Posterior cingulate gyrus (tissue), 11 donors: ENCODE measurements around the gene ADSS1.
"Not testable (repeated sequence)": the region's sequence is repeated elsewhere in the genome, so short reads cannot be mapped to it uniquely, and the experiment has no call there.

Source experiments
- DNase-seq, 10 donors: peaks; one replicate each; pipeline versions ENCODE4 v3.0.0 to v3.0.0-alpha.2; 2020 to 2021; ENCODE audit warnings: mixed read lengths in 3 of 10
- intact Hi-C: fragments of 100-400 bp; cut with DNase I; formaldehyde crosslinking; loops from one replicate; pipeline ENCODE4 v1.15.1; 2023

The ADSS1 gene

DNA sequence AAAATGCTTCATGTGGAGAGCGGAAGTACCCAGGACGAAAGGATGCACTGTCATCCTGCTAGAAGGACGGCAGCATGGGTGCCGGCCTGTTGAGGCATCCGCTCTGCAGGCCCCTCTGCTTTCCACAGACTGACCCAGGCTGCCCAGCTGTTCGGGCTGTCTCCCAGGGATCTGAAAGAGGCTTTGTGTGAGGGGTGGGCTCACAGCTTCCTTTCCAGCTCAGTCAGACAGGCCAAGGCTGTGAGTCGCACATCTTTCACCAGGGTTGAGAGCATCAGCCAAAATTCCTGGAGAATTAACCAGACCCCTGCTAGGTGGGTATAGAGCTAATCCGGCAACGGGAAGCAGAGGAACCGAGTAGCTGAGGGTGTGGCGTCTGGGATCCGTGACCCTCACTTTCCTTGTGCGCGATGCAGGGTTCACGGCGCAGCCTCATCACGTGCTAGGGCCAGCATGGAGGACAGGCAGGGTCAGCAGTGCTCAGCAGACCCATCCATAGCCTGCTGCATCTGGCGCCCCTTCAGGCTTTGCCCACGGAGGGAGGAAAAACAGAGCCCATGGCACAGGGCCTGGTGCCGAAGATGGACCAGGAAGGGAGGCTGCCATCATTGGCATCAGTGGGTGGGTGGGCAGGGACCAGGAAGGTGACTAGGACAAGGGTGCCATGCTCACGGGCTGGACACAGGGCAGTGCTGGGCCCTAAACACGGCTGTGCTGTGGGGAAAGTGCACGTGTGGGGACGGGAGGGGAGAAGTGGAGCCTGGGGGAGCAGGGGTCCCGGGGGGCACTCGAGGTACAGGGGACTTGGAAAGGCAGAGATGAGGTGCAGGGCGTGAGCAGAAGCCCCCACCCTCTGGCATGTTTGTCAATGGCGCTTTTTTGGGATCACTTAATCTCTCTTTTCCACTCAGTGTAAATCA, 19.7 kb downstream of the ADSS1 start:
- intact Hi-C loops = no loop called here
- peak in 3 of 10 donors; percentile 26 to 76 (median 42) for DNase-seq

GRCh38 chr14:104744484-104744883, 20.5 kb downstream of the ADSS1 start:
- peak in 1 of 10 donors; percentile 64 for DNase-seq
- intact Hi-C loops = no loop called here

GRCh38 chr14:104745431-104745830, 21.4 kb downstream of the ADSS1 start:
- intact Hi-C loops = no loop called here
- DNase-seq = peak in 2 of 10 donors; percentile 6 to 55

DNA sequence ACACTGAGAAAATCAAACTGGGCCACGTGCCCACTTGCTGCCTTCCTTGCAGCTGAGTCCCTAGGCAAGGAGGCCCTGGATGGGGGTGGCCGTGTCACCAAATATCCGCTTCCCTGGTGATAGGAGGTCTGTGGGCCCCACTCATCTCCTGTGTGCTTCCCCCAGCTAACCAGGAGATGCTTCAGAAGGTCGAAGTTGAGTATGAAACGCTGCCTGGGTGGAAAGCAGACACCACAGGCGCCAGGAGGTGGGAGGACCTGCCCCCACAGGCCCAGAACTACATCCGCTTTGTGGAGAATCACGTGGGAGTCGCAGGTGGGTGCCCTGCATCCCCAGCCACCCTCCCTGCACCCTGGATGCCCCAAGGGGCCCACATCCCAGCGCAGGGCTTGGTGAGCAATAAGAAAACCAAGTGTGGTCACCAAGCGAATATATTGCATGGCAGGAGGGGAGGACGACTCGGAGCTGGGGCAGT, 22.1 kb downstream of the ADSS1 start:
- intact Hi-C loops = no loop called here
- no peak for DNase-seq

GRCh38 chr14:104746934-104747481, 23.0 kb downstream of the ADSS1 start:
- peak in 1 of 10 donors; percentile 50 for DNase-seq
- intact Hi-C loops = no loop called here

DNA sequence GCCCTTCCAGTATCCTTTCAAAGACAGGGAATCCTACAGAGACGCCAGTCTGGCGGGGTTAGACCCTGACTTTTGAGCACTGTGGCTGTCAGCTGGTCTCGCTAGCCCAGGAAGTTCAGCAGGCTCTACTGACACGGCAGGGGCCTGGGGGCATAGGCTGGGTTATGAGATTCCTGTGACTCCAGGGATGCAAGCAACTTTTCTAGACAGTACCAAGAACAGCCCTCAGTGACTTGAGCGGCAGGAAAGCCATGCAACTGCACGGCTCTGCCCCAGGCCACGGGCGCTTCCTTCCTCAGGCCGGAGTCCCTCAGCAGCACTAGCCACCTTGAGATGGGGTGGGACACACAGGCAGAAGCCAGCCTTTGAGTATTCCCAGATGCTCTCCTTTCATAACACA, 23.8 kb downstream of the ADSS1 start:
- intact Hi-C loops = no loop called here
- DNase-seq = no peak

- DNase-seq = peak in 6 of 10 donors; percentile 51 to 95 (median 69)
- intact Hi-C loops = no loop called here
Observed at GRCh38 chr14:104749111-104749649, 25.2 kb downstream of the ADSS1 start.

GRCh38 chr14:104750056-104750752, 26.2 kb downstream of the ADSS1 start:
- DNase-seq = no peak
- intact Hi-C loops = no loop called here

- DNase-seq, intact Hi-C loops: not testable (repeated sequence)
Observed at GRCh38 chr14:104750753-104751057, 26.7 kb downstream of the ADSS1 start.

DNA sequence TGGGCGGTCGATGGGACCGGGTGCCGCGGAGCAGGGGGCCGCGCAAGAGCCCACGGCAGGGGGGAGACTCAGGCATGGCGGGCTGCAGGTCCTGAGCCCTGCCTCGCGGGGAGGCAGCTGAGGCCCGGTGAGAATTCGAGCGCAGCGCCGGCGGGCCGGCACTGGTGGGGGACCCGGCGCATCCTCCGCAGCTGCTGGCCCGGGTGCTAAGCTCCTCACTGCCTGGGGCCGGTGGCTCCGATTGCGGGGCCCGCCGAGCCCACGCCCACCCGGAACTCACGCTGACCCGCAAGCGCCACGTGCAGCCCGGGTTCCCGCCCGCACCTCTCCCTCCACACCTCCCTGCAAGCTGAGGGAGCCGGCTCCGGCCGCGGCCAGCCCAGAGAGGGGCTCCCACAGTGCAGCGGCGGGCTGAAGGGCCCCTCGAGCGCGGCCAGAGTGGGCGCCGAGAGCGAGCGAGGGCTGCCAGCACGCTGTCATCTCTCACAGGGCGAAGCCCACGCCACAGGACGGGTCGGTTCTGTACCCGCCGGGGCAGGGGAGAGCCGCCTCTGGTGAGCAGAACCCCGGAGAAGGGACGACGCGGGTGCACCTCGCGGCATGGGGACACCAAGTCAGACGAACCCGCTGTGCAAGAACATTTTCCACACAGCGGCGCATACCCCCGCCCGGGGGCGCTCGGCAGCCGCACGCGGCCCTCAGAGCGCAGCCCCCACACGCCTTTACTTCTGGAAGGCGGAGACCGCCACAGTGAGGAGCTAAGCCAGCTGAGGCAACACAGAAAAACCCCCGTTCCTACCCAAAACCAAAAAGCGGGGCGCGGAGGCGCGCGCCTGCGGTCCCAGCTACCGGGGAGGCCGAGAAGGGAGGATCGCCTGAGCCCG, 27.8 kb downstream of the ADSS1 start:
- DNase-seq = no peak
- intact Hi-C loops = no loop called here

DNA sequence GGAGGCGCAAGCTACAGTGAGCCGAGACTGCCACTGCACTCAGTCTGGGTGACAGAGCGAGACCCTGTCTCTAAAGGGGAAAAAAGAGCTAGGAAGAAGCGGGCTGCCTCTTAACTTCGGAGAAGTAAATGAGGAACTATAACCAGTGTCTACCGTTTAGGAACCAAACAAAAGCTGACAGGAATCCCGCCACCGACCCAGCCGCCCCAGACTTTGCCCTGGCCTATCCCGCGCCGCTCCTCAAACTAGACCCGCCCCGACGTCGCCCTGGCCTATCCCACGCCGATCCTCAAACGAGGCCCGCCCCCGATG, 28.4 kb downstream of the ADSS1 start:
- intact Hi-C loops = no loop called here

DNA sequence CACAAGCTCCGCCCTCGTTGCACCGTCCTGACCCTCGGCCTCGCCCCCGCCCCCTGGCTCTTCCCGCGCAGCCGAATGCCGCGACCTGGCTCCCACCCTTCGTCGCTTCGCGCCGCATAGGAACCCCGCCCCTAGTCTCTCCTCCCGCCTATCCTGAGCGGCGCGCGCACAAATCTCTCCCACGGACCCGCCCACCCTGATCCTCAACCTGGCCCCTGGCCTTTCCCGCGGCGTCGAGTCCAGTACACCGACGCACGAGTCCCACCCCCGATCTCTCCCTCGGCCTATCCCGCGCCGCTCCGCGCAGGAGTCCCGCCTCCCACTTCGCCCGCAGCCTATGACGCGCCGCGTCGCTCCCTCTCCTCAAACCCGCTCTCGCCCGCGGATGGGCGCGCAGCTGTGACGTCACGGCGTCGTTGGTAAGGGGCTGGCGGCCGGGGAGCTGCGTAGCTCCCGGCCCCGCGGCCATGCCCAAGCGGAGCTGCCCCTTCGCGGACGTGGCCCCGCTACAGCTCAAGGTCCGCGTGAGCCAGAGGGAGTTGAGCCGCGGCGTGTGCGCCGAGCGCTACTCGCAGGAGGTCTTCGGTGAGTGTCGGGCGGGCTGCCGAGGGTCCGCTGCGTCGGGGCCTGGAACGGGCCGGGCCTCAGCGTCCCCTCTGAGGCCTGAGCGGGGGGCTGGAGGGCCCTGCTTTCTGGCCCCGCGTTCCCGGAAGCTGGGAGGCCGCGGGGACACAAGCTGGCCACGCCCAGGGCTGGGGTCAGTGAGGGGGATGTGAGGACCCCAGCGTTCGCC, 28.9 kb downstream of the ADSS1 start, which contains the start of gene SIVA1:
Gene SIVA1, plus strand, starts transcription at position 413 of the 793 bp plus-strand sequence. Its CDS starts 55 bp downstream, at position 468.
- peak; percentile 99 to 100 (median 100) for DNase-seq
- intact Hi-C loops = no loop called here

More for the DNA sequence above, 28.4 kb downstream of the ADSS1 start:
- peak in 4 of 10 donors; percentile 96 to 100 (median 98) for DNase-seq

- intact Hi-C loops = no loop called here
- no peak for DNase-seq
Observed at GRCh38 chr14:104753528-104754212, 29.6 kb downstream of the ADSS1 start.

GRCh38 chr14:104754213-104754851, 30.3 kb downstream of the ADSS1 start:
- no peak for DNase-seq
- intact Hi-C loops = no loop called here

GRCh38 chr14:104755621-104756020, 31.6 kb downstream of the ADSS1 start:
- no peak for DNase-seq
- intact Hi-C loops = no loop called here

GRCh38 chr14:104756477-104757237, 32.6 kb downstream of the ADSS1 start:
- intact Hi-C loops = no loop called here
- DNase-seq = peak in 1 of 10 donors; percentile 12

DNA sequence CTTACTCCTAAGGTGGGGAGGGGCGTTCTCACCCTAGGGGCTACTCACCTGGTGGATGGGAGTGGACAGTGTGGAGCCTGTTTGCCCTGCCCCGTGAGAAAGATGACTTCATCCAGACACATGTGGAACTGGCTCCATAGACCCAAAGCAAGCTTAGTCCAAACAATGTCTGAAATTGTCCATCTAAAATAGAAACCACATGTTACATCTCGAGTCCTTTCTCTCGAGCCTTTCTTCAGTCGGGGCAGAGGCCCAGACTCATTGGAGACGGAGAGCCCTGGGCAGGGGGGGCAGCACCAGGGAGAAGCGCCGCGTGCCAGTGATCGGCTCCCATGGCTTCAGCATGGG, 33.2 kb downstream of the ADSS1 start:
- DNase-seq = peak in 1 of 10 donors; percentile 24
- intact Hi-C loops = no loop called here
